WTC11 (cell line): ENCODE results near the gene DTNBP1.

ENCODE experiments used
- FOXP1 ChIP-seq: sonication (generic); formaldehyde crosslinking; IDR thresholded peaks from 2 replicates; pipeline ENCODE4 v1.8.0; 2022; ENCODE audit warnings: missing genetic modification reagents, mild to moderate bottlenecking, moderate library complexity, borderline replicate concordance
- GTF2I ChIP-seq: fragments of 250-450 bp; sonication (Bioruptor Pico); conservative IDR thresholded peaks from 2 replicates; pipeline ENCODE4 v1.4.0; 2021; ENCODE audit warnings: mild to moderate bottlenecking
- TEAD1 ChIP-seq: sonication (generic); formaldehyde crosslinking; IDR thresholded peaks from 2 replicates; pipeline ENCODE4 v1.8.0; 2022; ENCODE audit warnings: mild to moderate bottlenecking, missing genetic modification reagents
- ZNF232 ChIP-seq: sonication (generic); formaldehyde crosslinking; IDR thresholded peaks from 2 replicates; pipeline ENCODE4 v1.8.0; 2022; ENCODE audit warnings: mild to moderate bottlenecking, missing genetic modification reagents
- TF ChIP-seq, protein P1 (sequence below): fragments of 200-600 bp; IDR thresholded peaks from 2 replicates; pipeline ENCODE4 v1.8.0; 2022; ENCODE audit warnings: antibody characterized with exemption
- TF ChIP-seq, protein P2 (sequence below): sonication (generic); formaldehyde crosslinking; conservative IDR thresholded peaks from 2 replicates; pipeline ENCODE4 v1.8.1; 2022; ENCODE audit warnings: mild to moderate bottlenecking, missing genetic modification reagents
- TF ChIP-seq, protein P3 (sequence below): sonication (generic); formaldehyde crosslinking; IDR thresholded peaks from 2 replicates; pipeline ENCODE4 v1.8.0; 2023; ENCODE audit warnings: missing genetic modification reagents, mild to moderate bottlenecking, borderline replicate concordance
- TF ChIP-seq, protein P4 (sequence below): sonication (generic); formaldehyde crosslinking; IDR thresholded peaks from 2 replicates; pipeline ENCODE4 v1.8.1; 2023; ENCODE audit warnings: mild to moderate bottlenecking, missing genetic modification reagents, borderline replicate concordance
- TF ChIP-seq, protein P5 (sequence below): sonication (generic); formaldehyde crosslinking; IDR thresholded peaks from 2 replicates; pipeline ENCODE4 v1.8.1; 2023; ENCODE audit warnings: mild to moderate bottlenecking, missing genetic modification reagents, moderate library complexity

DNA sequence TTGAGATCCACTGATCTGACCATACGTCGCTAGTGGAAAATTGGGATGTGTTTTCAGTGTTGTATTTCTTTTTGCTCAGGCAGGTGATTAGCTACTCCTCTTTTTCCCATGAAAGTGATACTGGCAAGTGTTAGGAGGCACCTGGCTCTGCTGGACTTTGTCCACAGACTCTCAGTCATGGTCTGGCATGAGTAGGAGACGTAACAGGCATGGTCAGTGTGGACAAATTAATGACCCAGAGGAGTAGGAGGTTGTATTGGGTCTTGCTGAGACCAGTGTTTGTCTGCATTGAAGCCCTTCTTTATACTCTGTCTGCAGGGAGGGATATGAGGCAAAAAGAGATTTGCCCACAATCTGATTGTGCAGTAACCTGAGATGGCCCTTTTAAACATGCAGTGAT is 178.7 kb downstream of the DTNBP1 start:
- TF ChIP-seq GTF2I (CRISPR knock-in tag) (no peak), ZNF232 (CRISPR knock-in tag) (no peak), TEAD1 (CRISPR knock-in tag) (no peak), FOXP1 (CRISPR knock-in tag) (no peak)
- TF ChIP-seq, protein P1, sequence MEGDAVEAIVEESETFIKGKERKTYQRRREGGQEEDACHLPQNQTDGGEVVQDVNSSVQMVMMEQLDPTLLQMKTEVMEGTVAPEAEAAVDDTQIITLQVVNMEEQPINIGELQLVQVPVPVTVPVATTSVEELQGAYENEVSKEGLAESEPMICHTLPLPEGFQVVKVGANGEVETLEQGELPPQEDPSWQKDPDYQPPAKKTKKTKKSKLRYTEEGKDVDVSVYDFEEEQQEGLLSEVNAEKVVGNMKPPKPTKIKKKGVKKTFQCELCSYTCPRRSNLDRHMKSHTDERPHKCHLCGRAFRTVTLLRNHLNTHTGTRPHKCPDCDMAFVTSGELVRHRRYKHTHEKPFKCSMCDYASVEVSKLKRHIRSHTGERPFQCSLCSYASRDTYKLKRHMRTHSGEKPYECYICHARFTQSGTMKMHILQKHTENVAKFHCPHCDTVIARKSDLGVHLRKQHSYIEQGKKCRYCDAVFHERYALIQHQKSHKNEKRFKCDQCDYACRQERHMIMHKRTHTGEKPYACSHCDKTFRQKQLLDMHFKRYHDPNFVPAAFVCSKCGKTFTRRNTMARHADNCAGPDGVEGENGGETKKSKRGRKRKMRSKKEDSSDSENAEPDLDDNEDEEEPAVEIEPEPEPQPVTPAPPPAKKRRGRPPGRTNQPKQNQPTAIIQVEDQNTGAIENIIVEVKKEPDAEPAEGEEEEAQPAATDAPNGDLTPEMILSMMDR, result no peak
- TF ChIP-seq, protein P2, sequence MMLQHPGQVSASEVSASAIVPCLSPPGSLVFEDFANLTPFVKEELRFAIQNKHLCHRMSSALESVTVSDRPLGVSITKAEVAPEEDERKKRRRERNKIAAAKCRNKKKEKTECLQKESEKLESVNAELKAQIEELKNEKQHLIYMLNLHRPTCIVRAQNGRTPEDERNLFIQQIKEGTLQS (CRISPR knock-in tag), result no peak
- TF ChIP-seq, protein P3, sequence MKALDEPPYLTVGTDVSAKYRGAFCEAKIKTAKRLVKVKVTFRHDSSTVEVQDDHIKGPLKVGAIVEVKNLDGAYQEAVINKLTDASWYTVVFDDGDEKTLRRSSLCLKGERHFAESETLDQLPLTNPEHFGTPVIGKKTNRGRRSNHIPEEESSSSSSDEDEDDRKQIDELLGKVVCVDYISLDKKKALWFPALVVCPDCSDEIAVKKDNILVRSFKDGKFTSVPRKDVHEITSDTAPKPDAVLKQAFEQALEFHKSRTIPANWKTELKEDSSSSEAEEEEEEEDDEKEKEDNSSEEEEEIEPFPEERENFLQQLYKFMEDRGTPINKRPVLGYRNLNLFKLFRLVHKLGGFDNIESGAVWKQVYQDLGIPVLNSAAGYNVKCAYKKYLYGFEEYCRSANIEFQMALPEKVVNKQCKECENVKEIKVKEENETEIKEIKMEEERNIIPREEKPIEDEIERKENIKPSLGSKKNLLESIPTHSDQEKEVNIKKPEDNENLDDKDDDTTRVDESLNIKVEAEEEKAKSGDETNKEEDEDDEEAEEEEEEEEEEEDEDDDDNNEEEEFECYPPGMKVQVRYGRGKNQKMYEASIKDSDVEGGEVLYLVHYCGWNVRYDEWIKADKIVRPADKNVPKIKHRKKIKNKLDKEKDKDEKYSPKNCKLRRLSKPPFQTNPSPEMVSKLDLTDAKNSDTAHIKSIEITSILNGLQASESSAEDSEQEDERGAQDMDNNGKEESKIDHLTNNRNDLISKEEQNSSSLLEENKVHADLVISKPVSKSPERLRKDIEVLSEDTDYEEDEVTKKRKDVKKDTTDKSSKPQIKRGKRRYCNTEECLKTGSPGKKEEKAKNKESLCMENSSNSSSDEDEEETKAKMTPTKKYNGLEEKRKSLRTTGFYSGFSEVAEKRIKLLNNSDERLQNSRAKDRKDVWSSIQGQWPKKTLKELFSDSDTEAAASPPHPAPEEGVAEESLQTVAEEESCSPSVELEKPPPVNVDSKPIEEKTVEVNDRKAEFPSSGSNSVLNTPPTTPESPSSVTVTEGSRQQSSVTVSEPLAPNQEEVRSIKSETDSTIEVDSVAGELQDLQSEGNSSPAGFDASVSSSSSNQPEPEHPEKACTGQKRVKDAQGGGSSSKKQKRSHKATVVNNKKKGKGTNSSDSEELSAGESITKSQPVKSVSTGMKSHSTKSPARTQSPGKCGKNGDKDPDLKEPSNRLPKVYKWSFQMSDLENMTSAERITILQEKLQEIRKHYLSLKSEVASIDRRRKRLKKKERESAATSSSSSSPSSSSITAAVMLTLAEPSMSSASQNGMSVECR (CRISPR knock-in tag), result no peak
- TF ChIP-seq, protein P4, sequence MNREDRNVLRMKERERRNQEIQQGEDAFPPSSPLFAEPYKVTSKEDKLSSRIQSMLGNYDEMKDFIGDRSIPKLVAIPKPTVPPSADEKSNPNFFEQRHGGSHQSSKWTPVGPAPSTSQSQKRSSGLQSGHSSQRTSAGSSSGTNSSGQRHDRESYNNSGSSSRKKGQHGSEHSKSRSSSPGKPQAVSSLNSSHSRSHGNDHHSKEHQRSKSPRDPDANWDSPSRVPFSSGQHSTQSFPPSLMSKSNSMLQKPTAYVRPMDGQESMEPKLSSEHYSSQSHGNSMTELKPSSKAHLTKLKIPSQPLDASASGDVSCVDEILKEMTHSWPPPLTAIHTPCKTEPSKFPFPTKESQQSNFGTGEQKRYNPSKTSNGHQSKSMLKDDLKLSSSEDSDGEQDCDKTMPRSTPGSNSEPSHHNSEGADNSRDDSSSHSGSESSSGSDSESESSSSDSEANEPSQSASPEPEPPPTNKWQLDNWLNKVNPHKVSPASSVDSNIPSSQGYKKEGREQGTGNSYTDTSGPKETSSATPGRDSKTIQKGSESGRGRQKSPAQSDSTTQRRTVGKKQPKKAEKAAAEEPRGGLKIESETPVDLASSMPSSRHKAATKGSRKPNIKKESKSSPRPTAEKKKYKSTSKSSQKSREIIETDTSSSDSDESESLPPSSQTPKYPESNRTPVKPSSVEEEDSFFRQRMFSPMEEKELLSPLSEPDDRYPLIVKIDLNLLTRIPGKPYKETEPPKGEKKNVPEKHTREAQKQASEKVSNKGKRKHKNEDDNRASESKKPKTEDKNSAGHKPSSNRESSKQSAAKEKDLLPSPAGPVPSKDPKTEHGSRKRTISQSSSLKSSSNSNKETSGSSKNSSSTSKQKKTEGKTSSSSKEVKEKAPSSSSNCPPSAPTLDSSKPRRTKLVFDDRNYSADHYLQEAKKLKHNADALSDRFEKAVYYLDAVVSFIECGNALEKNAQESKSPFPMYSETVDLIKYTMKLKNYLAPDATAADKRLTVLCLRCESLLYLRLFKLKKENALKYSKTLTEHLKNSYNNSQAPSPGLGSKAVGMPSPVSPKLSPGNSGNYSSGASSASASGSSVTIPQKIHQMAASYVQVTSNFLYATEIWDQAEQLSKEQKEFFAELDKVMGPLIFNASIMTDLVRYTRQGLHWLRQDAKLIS (CRISPR knock-in tag), result no peak
- TF ChIP-seq, protein P5, sequence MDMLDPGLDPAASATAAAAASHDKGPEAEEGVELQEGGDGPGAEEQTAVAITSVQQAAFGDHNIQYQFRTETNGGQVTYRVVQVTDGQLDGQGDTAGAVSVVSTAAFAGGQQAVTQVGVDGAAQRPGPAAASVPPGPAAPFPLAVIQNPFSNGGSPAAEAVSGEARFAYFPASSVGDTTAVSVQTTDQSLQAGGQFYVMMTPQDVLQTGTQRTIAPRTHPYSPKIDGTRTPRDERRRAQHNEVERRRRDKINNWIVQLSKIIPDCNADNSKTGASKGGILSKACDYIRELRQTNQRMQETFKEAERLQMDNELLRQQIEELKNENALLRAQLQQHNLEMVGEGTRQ (CRISPR knock-in tag), result no peak
